GM23338 (cell line): ENCODE data around the gene WWOX. TPM values are rescaled to one million over a fixed set of nuclear protein-coding genes. Genes with fewer than 3 reads are reported as not detected.

ENCODE experiments used
- ATAC-seq: fragments of 200-7000 bp; cut with Tn5 transposase; 3 replicates; pipeline ENCODE4 v1.9.1; 2020
- DNase-seq: peaks from one replicate; pipeline ENCODE4 v3.0.0-alpha.2; 2015; ENCODE audit warnings: low spot score
- H2AFZ ChIP-seq: fragments of 200-600 bp; sonication (generic); 2 replicates; pipeline ENCODE4 v1.8.0; 2016; ENCODE audit warnings: antibody characterized with exemption, mild to moderate bottlenecking, moderate library complexity
- H3F3A ChIP-seq: fragments of 200-600 bp; sonication (generic); replicated peaks from 2 replicates; pipeline ENCODE4 v1.8.0; 2017; ENCODE audit warnings: antibody characterized with exemption, mixed run types, low read depth
- H3K27ac ChIP-seq: fragments of 200-600 bp; sonication (generic); 2 replicates; pipeline ENCODE4 v1.6.1; 2016; ENCODE audit warnings: low read depth
- H3K27me3 ChIP-seq: fragments of 200-600 bp; sonication (generic); 2 replicates; pipeline ENCODE4 v1.8.0; 2016; ENCODE audit warnings: mild to moderate bottlenecking, mixed run types, moderate library complexity; ENCODE audit not compliant: insufficient read depth
- H3K36me3 ChIP-seq: fragments of 200-600 bp; sonication (generic); 2 replicates; pipeline ENCODE4 v1.8.0; 2016; ENCODE audit warnings: mild to moderate bottlenecking; ENCODE audit not compliant: insufficient read depth
- H3K4me1 ChIP-seq: fragments of 200-600 bp; sonication (generic); 2 replicates; pipeline ENCODE4 v1.8.0; 2016; ENCODE audit warnings: mild to moderate bottlenecking, moderate library complexity; ENCODE audit not compliant: insufficient read depth
- H3K4me2 ChIP-seq: fragments of 200-600 bp; sonication (generic); 2 replicates; pipeline ENCODE4 v1.7.1; 2017; ENCODE audit warnings: mixed run types
- H3K4me3 ChIP-seq: fragments of 200-600 bp; sonication (generic); 2 replicates; pipeline ENCODE4 v1.6.1; 2016; ENCODE audit warnings: mixed run types
- H3K79me2 ChIP-seq: fragments of 200-600 bp; sonication (generic); replicated peaks from 2 replicates; pipeline ENCODE4 v1.8.0; 2017; ENCODE audit warnings: mild to moderate bottlenecking; ENCODE audit not compliant: insufficient read depth
- H3K9me2 ChIP-seq: fragments of 200-600 bp; sonication (generic); 2 replicates; pipeline ENCODE4 v1.8.0; 2017; ENCODE audit not compliant: insufficient read depth
- H4K20me1 ChIP-seq: fragments of 200-600 bp; sonication (generic); replicated peaks from 2 replicates; pipeline ENCODE4 v1.8.0; 2017; ENCODE audit warnings: mild to moderate bottlenecking; ENCODE audit not compliant: insufficient read depth
- H3K27ac Mint-ChIP-seq: 2 replicates; pipeline ENCODE4 v1.8.0; 2020; ENCODE audit warnings: inconsistent platforms, mild to moderate bottlenecking, moderate library complexity, mixed read lengths
- H3K27me3 Mint-ChIP-seq: 3 replicates; pipeline ENCODE4 v1.8.0; 2022; ENCODE audit warnings: low read depth, mild to moderate bottlenecking, moderate library complexity, mixed read lengths, inconsistent platforms; ENCODE audit not compliant: insufficient read depth, poor library complexity
- H3K36me3 Mint-ChIP-seq: 3 replicates; pipeline ENCODE4 v1.8.0; 2021; ENCODE audit warnings: low read depth, mild to moderate bottlenecking, inconsistent platforms, moderate library complexity, mixed read lengths
- H3K4me1 Mint-ChIP-seq: 3 replicates; pipeline ENCODE4 v1.8.0; 2020; ENCODE audit warnings: mild to moderate bottlenecking, inconsistent platforms, mixed read lengths
- H3K4me3 Mint-ChIP-seq: 3 replicates; pipeline ENCODE4 v1.8.0; 2021; ENCODE audit warnings: moderate library complexity, mild to moderate bottlenecking, inconsistent platforms, mixed read lengths
- H3K9me3 Mint-ChIP-seq: 3 replicates; pipeline ENCODE4 v1.8.0; 2020; ENCODE audit warnings: moderate library complexity, mild to moderate bottlenecking, inconsistent platforms, mixed read lengths
- CREB1 ChIP-seq: fragments of 250-450 bp; sonication (Bioruptor Pico); IDR thresholded peaks from 2 replicates; pipeline ENCODE4 v1.5.0; 2020; ENCODE audit warnings: low read depth, mild to moderate bottlenecking, moderate library complexity
- CTCF ChIP-seq, 2 experiments: fragments of 200-600 bp in 1 of 2; sonication (generic) in 1 of 2; conservative IDR thresholded peaks; 2 replicates each; pipeline versions ENCODE4 v1.5.1 to v1.6.1; 2016 to 2017; ENCODE audit warnings: antibody characterized with exemption in 2 of 2, low read depth in 2 of 2, mild to moderate bottlenecking in 2 of 2, moderate library complexity in 1 of 2
- EZH2 ChIP-seq: fragments of 200-600 bp; sonication (generic); IDR thresholded peaks from one replicate; pipeline ENCODE4 v1.8.0; 2017; ENCODE audit warnings: antibody characterized with exemption, mild to moderate bottlenecking, low read depth; ENCODE audit not compliant: unreplicated experiment
- EZH2phosphoT487 ChIP-seq: fragments of 200-600 bp; sonication (generic); IDR thresholded peaks from one replicate; pipeline ENCODE4 v1.8.1; 2018; ENCODE audit warnings: antibody characterized with exemption; ENCODE audit not compliant: unreplicated experiment
- JUNB ChIP-seq: IDR thresholded peaks from one replicate; pipeline ENCODE4 v1.6.1; 2016; ENCODE audit warnings: antibody characterized with exemption; ENCODE audit not compliant: unreplicated experiment
- NANOG ChIP-seq: IDR thresholded peaks from 2 replicates; pipeline ENCODE4 v1.6.1; 2016; ENCODE audit warnings: antibody characterized with exemption, borderline replicate concordance
- POLR2AphosphoS5 ChIP-seq: IDR thresholded peaks from 2 replicates; pipeline ENCODE4 v1.6.1; 2016; ENCODE audit warnings: antibody characterized with exemption, low read depth
- STAT1 ChIP-seq: IDR thresholded peaks from one replicate; pipeline ENCODE4 v1.6.1; 2016; ENCODE audit warnings: antibody characterized with exemption; ENCODE audit not compliant: unreplicated experiment
- ZNF114 ChIP-seq: fragments of 250-450 bp; sonication (Bioruptor Pico); IDR thresholded peaks from 2 replicates; pipeline ENCODE4 v1.5.0; 2020; ENCODE audit warnings: mild to moderate bottlenecking, moderate library complexity
- ZNF331 ChIP-seq: fragments of 250-450 bp; sonication (Bioruptor Pico); IDR thresholded peaks from 2 replicates; pipeline ENCODE4 v1.5.0; 2020; ENCODE audit warnings: low read depth, mild to moderate bottlenecking, moderate library complexity
- polyA plus RNA-seq: library from polyadenylated mRNA; unstranded; fragments of >200 nt; fragmentation: Nextera tagmentation; extraction: Ambion mirVana; gene quantifications from 2 replicates; pipeline ENCODE4 v1.2.1, GENCODE V29; 2016
- total RNA-seq: library from RNA; depleted of rRNA; stranded (reverse); fragments of >200 nt; shearing (Covaris generic); gene quantifications from 2 replicates; pipeline ENCODE4 v1.2.3, GENCODE V29; 2014
- TF ChIP-seq, protein P1 (sequence below): fragments of 250-450 bp; sonication (Bioruptor Pico); IDR thresholded peaks from 2 replicates; pipeline ENCODE4 v1.5.0; 2020; ENCODE audit warnings: mild to moderate bottlenecking, moderate library complexity
- TF ChIP-seq, protein P2 (sequence below): IDR thresholded peaks from 2 replicates; pipeline ENCODE4 v1.6.1; 2016; ENCODE audit warnings: antibody characterized with exemption
- TF ChIP-seq, protein P3 (sequence below): IDR thresholded peaks from one replicate; pipeline ENCODE4 v1.6.1; 2018; ENCODE audit warnings: antibody characterized with exemption; ENCODE audit not compliant: unreplicated experiment

WWOX gene
- total and polyA plus RNA-seq, 2 experiments from 2014 or later = 10.0 to 19.3 TPM

DNA sequence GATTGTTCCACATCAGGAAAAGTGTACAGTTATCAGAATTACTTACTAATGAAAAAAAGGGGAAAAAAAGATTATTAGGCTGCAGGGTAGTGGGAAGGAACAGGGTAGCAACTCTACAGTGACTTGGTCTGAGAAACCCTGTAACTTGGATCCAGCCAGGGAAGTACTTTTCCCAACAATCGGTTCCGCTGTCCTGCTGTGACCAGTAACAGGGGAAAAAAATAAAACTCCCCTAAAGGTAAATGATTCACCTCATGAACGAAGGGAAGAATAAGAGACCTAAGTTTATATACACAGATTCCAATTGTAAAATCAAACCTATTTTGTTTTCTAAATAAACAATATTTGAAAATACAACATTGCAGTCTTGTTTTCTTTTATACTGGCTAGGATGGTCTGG lies 189.9 kb downstream of the WWOX start:
- Histone ChIP-seq H3K4me3 (no peak overlapping the region), H3K79me2 (no peaks in the 10 kb centered on the region), H3F3A (no peaks in the 10 kb centered on the region), H4K20me1 (no peaks in the 10 kb centered on the region), H3K4me2 (0 out of 2 replicates have a peak overlapping the region, but pooled peaks have one; percentile 39), H3K9me2 (no peaks in the 10 kb centered on the region), H3K4me1 (peaks cover 11% of the 10 kb centered on the region), H3K27me3 (no peaks in the 10 kb centered on the region), H3K27ac (no peak overlapping the region), H2AFZ (no peak overlapping the region), H3K36me3 (no peaks in the 10 kb centered on the region)
- Mint-ChIP-seq H3K27me3 (no peaks in the 10 kb centered on the region), H3K36me3 (no peaks in the 10 kb centered on the region; the same call in 2 of the 3 replicates), H3K4me1 (peaks cover 47% of the 10 kb centered on the region), H3K4me3 (no peak overlapping the region), H3K9me3 (no peaks in the 10 kb centered on the region; the same call in 2 of the 3 replicates), H3K27ac (no peak overlapping the region)
- DNase-seq (no peak), ATAC-seq (peak; percentile 63)
- TF ChIP-seq STAT1 (no peak), JUNB (no peak), ZNF331 (CRISPR knock-in tag) (no peak), EZH2phosphoT487 (no peak), CTCF (conservative IDR thresholded peaks at IDR 0.05; ENCODE audit: low read depth in 2 of 2) (no peak), ZNF114 (CRISPR knock-in tag) (no peak), POLR2AphosphoS5 (no peak), EZH2 (no peak), CREB1 (no peak), NANOG (no peak)
- TF ChIP-seq, protein P1, sequence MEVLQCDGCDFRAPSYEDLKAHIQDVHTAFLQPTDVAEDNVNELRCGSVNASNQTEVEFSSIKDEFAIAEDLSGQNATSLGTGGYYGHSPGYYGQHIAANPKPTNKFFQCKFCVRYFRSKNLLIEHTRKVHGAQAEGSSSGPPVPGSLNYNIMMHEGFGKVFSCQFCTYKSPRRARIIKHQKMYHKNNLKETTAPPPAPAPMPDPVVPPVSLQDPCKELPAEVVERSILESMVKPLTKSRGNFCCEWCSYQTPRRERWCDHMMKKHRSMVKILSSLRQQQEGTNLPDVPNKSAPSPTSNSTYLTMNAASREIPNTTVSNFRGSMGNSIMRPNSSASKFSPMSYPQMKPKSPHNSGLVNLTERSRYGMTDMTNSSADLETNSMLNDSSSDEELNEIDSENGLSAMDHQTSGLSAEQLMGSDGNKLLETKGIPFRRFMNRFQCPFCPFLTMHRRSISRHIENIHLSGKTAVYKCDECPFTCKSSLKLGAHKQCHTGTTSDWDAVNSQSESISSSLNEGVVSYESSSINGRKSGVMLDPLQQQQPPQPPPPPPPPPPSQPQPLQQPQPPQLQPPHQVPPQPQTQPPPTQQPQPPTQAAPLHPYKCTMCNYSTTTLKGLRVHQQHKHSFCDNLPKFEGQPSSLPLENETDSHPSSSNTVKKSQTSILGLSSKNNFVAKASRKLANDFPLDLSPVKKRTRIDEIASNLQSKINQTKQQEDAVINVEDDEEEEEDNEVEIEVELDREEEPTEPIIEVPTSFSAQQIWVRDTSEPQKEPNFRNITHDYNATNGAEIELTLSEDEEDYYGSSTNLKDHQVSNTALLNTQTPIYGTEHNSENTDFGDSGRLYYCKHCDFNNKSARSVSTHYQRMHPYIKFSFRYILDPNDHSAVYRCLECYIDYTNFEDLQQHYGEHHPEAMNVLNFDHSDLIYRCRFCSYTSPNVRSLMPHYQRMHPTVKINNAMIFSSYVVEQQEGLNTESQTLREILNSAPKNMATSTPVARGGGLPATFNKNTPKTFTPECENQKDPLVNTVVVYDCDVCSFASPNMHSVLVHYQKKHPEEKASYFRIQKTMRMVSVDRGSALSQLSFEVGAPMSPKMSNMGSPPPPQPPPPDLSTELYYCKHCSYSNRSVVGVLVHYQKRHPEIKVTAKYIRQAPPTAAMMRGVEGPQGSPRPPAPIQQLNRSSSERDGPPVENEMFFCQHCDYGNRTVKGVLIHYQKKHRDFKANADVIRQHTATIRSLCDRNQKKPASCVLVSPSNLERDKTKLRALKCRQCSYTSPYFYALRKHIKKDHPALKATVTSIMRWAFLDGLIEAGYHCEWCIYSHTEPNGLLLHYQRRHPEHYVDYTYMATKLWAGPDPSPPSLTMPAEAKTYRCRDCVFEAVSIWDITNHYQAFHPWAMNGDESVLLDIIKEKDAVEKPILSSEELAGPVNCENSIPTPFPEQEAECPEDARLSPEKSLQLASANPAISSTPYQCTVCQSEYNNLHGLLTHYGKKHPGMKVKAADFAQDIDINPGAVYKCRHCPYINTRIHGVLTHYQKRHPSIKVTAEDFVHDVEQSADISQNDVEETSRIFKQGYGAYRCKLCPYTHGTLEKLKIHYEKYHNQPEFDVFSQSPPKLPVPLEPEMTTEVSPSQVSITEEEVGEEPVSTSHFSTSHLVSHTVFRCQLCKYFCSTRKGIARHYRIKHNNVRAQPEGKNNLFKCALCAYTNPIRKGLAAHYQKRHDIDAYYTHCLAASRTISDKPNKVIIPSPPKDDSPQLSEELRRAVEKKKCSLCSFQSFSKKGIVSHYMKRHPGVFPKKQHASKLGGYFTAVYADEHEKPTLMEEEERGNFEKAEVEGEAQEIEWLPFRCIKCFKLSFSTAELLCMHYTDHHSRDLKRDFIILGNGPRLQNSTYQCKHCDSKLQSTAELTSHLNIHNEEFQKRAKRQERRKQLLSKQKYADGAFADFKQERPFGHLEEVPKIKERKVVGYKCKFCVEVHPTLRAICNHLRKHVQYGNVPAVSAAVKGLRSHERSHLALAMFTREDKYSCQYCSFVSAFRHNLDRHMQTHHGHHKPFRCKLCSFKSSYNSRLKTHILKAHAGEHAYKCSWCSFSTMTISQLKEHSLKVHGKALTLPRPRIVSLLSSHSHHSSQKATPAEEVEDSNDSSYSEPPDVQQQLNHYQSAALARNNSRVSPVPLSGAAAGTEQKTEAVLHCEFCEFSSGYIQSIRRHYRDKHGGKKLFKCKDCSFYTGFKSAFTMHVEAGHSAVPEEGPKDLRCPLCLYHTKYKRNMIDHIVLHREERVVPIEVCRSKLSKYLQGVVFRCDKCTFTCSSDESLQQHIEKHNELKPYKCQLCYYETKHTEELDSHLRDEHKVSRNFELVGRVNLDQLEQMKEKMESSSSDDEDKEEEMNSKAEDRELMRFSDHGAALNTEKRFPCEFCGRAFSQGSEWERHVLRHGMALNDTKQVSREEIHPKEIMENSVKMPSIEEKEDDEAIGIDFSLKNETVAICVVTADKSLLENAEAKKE = no peak
- TF ChIP-seq, protein P2, sequence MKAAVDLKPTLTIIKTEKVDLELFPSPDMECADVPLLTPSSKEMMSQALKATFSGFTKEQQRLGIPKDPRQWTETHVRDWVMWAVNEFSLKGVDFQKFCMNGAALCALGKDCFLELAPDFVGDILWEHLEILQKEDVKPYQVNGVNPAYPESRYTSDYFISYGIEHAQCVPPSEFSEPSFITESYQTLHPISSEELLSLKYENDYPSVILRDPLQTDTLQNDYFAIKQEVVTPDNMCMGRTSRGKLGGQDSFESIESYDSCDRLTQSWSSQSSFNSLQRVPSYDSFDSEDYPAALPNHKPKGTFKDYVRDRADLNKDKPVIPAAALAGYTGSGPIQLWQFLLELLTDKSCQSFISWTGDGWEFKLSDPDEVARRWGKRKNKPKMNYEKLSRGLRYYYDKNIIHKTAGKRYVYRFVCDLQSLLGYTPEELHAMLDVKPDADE = no peak
- TF ChIP-seq, protein P3, sequence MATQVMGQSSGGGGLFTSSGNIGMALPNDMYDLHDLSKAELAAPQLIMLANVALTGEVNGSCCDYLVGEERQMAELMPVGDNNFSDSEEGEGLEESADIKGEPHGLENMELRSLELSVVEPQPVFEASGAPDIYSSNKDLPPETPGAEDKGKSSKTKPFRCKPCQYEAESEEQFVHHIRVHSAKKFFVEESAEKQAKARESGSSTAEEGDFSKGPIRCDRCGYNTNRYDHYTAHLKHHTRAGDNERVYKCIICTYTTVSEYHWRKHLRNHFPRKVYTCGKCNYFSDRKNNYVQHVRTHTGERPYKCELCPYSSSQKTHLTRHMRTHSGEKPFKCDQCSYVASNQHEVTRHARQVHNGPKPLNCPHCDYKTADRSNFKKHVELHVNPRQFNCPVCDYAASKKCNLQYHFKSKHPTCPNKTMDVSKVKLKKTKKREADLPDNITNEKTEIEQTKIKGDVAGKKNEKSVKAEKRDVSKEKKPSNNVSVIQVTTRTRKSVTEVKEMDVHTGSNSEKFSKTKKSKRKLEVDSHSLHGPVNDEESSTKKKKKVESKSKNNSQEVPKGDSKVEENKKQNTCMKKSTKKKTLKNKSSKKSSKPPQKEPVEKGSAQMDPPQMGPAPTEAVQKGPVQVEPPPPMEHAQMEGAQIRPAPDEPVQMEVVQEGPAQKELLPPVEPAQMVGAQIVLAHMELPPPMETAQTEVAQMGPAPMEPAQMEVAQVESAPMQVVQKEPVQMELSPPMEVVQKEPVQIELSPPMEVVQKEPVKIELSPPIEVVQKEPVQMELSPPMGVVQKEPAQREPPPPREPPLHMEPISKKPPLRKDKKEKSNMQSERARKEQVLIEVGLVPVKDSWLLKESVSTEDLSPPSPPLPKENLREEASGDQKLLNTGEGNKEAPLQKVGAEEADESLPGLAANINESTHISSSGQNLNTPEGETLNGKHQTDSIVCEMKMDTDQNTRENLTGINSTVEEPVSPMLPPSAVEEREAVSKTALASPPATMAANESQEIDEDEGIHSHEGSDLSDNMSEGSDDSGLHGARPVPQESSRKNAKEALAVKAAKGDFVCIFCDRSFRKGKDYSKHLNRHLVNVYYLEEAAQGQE = no peak
